ENCODE data around the gene VANGL1.

The VANGL1 gene

GRCh38 chr1:115660151-115660550 is 18.4 kb downstream of the VANGL1 start:
- DNase-seq (ENCODE audit: low read depth in 1 of 2, low spot score in 1 of 2), result no peak
- no peak overlapping the region for H3K4me3 ChIP-seq (replicated peaks; ENCODE audit: insufficient read depth, low read length)
- H3K27ac ChIP-seq (replicated peaks), result no peak overlapping the region
- no peaks in the 10 kb centered on the region for H3K27me3 ChIP-seq (ENCODE audit: insufficient read depth, poor library complexity, severe bottlenecking)
- TF ChIP-seq GABPA (IDR thresholded peaks at IDR 0.05; ENCODE audit: low read depth), result no peak
- TF ChIP-seq REST (IDR thresholded peaks at IDR 0.05; ENCODE audit: insufficient replicate concordance, low read depth), result no peak
- TF ChIP-seq, protein P1, sequence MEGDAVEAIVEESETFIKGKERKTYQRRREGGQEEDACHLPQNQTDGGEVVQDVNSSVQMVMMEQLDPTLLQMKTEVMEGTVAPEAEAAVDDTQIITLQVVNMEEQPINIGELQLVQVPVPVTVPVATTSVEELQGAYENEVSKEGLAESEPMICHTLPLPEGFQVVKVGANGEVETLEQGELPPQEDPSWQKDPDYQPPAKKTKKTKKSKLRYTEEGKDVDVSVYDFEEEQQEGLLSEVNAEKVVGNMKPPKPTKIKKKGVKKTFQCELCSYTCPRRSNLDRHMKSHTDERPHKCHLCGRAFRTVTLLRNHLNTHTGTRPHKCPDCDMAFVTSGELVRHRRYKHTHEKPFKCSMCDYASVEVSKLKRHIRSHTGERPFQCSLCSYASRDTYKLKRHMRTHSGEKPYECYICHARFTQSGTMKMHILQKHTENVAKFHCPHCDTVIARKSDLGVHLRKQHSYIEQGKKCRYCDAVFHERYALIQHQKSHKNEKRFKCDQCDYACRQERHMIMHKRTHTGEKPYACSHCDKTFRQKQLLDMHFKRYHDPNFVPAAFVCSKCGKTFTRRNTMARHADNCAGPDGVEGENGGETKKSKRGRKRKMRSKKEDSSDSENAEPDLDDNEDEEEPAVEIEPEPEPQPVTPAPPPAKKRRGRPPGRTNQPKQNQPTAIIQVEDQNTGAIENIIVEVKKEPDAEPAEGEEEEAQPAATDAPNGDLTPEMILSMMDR (IDR thresholded peaks at IDR 0.05; ENCODE audit: insufficient read depth, low read length), result no peak
- TF ChIP-seq SPI1 (IDR thresholded peaks at IDR 0.05; ENCODE audit: borderline replicate concordance, low read depth), result no peak
- no peak for TF ChIP-seq POLR2AphosphoS5 (IDR thresholded peaks at IDR 0.05; ENCODE audit: low read depth)

GRCh38 chr1:115661157-115661556 is 19.4 kb downstream of the VANGL1 start:
- Histone ChIP-seq H3K4me3 (replicated peaks; ENCODE audit: insufficient read depth, low read length) (no peak overlapping the region), H3K27me3 (ENCODE audit: insufficient read depth, poor library complexity, severe bottlenecking) (no peaks in the 10 kb centered on the region), H3K27ac (replicated peaks) (no peak overlapping the region)
- no peak for DNase-seq (ENCODE audit: low read depth in 1 of 2, low spot score in 1 of 2)
- TF ChIP-seq SPI1 (IDR thresholded peaks at IDR 0.05; ENCODE audit: borderline replicate concordance, low read depth) (no peak), REST (IDR thresholded peaks at IDR 0.05; ENCODE audit: insufficient replicate concordance, low read depth) (no peak), POLR2AphosphoS5 (IDR thresholded peaks at IDR 0.05; ENCODE audit: low read depth) (no peak), GABPA (IDR thresholded peaks at IDR 0.05; ENCODE audit: low read depth) (no peak)
- TF ChIP-seq, protein P1 (IDR thresholded peaks at IDR 0.05; ENCODE audit: insufficient read depth, low read length), result no peak

DNA sequence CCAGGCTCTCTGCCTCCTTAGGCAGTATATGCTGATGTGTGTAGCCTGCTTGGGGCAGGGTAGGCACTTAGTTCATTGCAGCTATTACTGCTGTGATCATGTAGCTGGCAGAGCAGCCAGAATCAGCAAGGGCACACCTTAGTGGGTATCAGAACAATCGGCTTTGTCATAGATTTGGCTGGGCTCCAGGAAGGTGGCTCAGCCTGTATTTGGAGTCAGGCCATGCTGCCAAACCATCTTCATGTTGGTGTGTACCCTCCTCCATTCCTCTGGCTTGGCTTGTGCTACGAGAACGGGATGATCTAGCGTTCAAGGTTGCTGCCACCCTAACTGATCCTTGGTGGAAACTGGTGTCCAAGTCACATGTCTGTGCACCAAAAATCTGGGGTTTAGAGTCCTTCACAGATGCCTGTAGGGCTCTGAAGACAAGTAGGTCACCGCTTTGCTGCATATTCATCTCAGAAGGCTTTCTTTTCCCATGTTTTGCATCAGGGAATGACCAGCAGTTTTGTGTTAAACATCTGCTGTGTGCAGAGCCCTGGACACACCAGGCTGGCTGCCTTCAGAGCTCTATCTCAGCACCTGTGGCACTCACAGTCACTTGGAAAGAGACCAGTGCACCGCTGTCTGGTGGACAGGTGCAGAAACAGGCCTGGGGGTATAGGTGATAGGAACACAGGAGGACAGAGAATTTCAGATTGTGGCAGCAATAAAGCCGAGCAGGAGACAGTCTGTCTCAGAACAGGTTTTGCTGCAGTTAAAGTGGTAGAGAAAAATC is 23.7 kb downstream of the VANGL1 start:
- Histone ChIP-seq H3K4me3 (replicated peaks; ENCODE audit: insufficient read depth, low read length) (no peak overlapping the region), H3K27me3 (ENCODE audit: insufficient read depth, poor library complexity, severe bottlenecking) (no peaks in the 10 kb centered on the region), H3K27ac (replicated peaks) (no peak overlapping the region)
- no peak for DNase-seq (ENCODE audit: low read depth in 1 of 2, low spot score in 1 of 2)
- TF ChIP-seq POLR2AphosphoS5 (IDR thresholded peaks at IDR 0.05; ENCODE audit: low read depth) (no peak), GABPA (IDR thresholded peaks at IDR 0.05; ENCODE audit: low read depth) (no peak), SPI1 (IDR thresholded peaks at IDR 0.05; ENCODE audit: borderline replicate concordance, low read depth) (no peak), REST (IDR thresholded peaks at IDR 0.05; ENCODE audit: insufficient replicate concordance, low read depth) (no peak)
- TF ChIP-seq, protein P1 (IDR thresholded peaks at IDR 0.05; ENCODE audit: insufficient read depth, low read length), result no peak
